NB4 (cell line): ENCODE data around the gene ABCA2.

Experiments used
- DNase-seq: peaks from one replicate; pipeline ENCODE4 v3.0.0; 2010; ENCODE audit warnings: low read depth
- H3K4me3 ChIP-seq: one replicate; pipeline ENCODE4 v1.5.1; 2011; ENCODE audit warnings: mild to moderate bottlenecking, low read depth, low read length, moderate library complexity
- MYC ChIP-seq: IDR thresholded peaks from 2 replicates; pipeline ENCODE4 v1.6.1; 2011; ENCODE audit warnings: low read depth, low read length
- POLR2A ChIP-seq: IDR thresholded peaks from 2 replicates; pipeline ENCODE4 v1.6.1; 2011; ENCODE audit warnings: mild to moderate bottlenecking; ENCODE audit not compliant: insufficient read length; ENCODE audit errors: extremely low read depth
- TF ChIP-seq, protein P1 (sequence below): IDR thresholded peaks from one replicate; pipeline ENCODE4 v1.5.1; 2012; ENCODE audit warnings: low read depth, low read length
- TF ChIP-seq, protein P2 (sequence below): IDR thresholded peaks from 2 replicates; pipeline ENCODE4 v1.6.1; 2011; ENCODE audit warnings: low read depth, low read length

Gene ABCA2

DNA sequence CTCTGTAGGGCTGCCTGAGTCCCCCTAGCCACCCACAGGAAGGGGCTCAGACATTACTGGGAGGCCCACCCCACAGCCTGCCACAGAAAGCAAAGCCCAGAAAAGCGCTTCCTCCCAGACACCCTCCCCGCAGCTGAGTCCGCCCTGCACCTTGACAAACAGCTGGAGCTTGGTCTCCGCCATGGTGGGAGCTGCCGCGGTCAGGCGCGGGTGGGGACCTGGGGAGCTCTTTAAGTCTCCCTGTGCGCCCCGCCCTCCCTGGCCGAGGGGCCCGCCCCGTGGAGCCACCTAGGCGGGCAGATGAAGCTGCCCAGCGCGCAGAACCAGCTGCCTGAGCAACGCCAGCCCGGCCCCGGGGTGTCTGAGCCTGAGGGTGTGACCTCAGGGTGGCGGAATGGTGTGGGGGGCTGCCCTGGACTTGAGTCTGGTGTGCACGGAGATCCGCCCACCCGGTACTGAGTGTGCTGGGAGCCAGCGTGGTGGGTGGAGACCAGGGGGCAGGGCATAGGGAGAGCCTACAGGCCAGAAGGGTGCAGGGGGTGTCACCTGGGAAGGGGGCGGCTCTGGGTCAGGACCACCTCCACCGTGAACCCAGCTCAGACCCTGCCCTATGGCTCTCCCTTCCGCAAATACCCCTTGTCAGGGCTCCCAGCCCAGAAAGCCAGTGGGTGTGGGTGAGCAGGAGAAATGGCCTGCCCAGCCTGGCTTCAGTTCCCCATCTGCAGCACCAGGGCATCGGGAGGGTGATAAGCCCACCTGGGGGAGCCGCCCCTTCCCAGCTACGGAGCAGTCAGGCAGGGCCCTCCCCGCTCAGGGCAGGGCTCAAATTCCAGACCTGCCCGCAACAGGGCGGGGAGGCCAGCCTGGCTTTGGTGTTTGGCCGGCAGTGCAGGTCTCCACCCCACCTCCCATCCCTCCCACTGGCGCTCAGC is 31.4 kb downstream of the ABCA2 start, which contains the start of gene CLIC3:
Gene CLIC3 (minus strand): TSS at position 208 of the 932 bp plus-strand sequence. CDS start 25 bp downstream, at position 183.
- no peak within 1 kb of the TSS for H3K4me3 ChIP-seq
- DNase-seq = peak; percentile 54
- no peak for TF ChIP-seq MYC
- TF ChIP-seq, protein P1, sequence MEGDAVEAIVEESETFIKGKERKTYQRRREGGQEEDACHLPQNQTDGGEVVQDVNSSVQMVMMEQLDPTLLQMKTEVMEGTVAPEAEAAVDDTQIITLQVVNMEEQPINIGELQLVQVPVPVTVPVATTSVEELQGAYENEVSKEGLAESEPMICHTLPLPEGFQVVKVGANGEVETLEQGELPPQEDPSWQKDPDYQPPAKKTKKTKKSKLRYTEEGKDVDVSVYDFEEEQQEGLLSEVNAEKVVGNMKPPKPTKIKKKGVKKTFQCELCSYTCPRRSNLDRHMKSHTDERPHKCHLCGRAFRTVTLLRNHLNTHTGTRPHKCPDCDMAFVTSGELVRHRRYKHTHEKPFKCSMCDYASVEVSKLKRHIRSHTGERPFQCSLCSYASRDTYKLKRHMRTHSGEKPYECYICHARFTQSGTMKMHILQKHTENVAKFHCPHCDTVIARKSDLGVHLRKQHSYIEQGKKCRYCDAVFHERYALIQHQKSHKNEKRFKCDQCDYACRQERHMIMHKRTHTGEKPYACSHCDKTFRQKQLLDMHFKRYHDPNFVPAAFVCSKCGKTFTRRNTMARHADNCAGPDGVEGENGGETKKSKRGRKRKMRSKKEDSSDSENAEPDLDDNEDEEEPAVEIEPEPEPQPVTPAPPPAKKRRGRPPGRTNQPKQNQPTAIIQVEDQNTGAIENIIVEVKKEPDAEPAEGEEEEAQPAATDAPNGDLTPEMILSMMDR = no peak
- no peak for TF ChIP-seq POLR2A
- TF ChIP-seq, protein P2, sequence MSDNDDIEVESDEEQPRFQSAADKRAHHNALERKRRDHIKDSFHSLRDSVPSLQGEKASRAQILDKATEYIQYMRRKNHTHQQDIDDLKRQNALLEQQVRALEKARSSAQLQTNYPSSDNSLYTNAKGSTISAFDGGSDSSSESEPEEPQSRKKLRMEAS = no peak

DNA sequence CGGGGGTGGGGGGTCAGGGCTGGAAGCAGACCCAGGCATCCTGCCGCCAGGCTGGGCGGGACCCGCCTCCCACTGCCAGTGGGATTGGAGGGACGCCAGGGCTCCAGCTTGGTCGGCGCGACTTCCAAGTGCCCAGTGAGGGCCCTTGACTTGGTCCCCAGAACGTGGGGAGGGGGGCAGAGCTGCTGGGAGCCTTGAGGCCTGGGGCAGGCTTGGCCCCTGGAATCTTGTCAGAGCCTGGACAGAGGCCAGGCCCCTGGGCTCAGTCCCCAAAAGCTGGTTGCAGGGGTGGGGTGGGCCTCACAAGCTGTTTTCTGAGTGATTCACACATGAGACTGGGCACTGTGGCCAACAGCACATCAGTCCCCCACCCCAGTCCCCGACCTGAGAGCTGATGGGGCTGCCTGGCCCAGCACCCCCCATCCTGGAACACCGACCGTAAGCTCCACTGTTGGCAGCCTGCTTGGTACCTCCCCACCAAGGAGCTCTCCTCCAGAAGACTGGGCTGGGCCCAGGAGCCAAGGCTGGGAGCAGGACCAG is 32.2 kb downstream of the ABCA2 start:
- TF ChIP-seq, protein P1 = no peak
- TF ChIP-seq POLR2A (no peak), MYC (no peak)
- TF ChIP-seq, protein P2 = no peak
- no peak overlapping the region for H3K4me3 ChIP-seq
- DNase-seq = no peak

GRCh38 chr9:136995362-136995761 is 32.7 kb downstream of the ABCA2 start:
- no peak overlapping the region for H3K4me3 ChIP-seq
- no peak for TF ChIP-seq MYC
- TF ChIP-seq POLR2A = no peak
- TF ChIP-seq, protein P2 = no peak
- TF ChIP-seq, protein P1 = no peak
- DNase-seq = no peak

GRCh38 chr9:136994888-136995230 is 33.2 kb downstream of the ABCA2 start:
- no peak overlapping the region for H3K4me3 ChIP-seq
- TF ChIP-seq MYC (no peak), POLR2A (no peak)
- TF ChIP-seq, protein P1 = no peak
- TF ChIP-seq, protein P2 = no peak
- no peak for DNase-seq

GRCh38 chr9:136994180-136994887 is 33.7 kb downstream of the ABCA2 start:
- no peak overlapping the region for H3K4me3 ChIP-seq
- no peak for DNase-seq
- TF ChIP-seq, protein P2 = no peak
- TF ChIP-seq, protein P1 = no peak
- TF ChIP-seq POLR2A (no peak), MYC (no peak)
